HFFc6 (cell line): ENCODE data around the gene FAM53B. TPM values are rescaled to one million over a fixed set of nuclear protein-coding genes. Genes with fewer than 3 reads are reported as not detected.

Source experiments
- DNase-seq: peaks from one replicate; pipeline ENCODE4 v3.0.0-alpha.2; 2018
- H3K27ac Mint-ChIP-seq: 2 replicates; pipeline ENCODE4 v1.8.0; 2020; ENCODE audit warnings: mild to moderate bottlenecking, mixed read lengths
- H3K27me3 Mint-ChIP-seq: 2 replicates; pipeline ENCODE4 v1.8.0; 2021; ENCODE audit warnings: mild to moderate bottlenecking, moderate library complexity, mixed read lengths; ENCODE audit not compliant: insufficient read depth
- H3K36me3 Mint-ChIP-seq: 2 replicates; pipeline ENCODE4 v1.8.0; 2021; ENCODE audit warnings: low read depth, mixed read lengths
- H3K4me1 Mint-ChIP-seq: 2 replicates; pipeline ENCODE4 v1.8.0; 2020; ENCODE audit warnings: low read depth, mixed read lengths
- H3K4me3 Mint-ChIP-seq: 2 replicates; pipeline ENCODE4 v1.8.0; 2020; ENCODE audit warnings: mild to moderate bottlenecking, moderate library complexity, mixed read lengths
- H3K9me3 Mint-ChIP-seq: 2 replicates; pipeline ENCODE4 v1.8.0; 2020; ENCODE audit warnings: mild to moderate bottlenecking, mixed read lengths
- total RNA-seq, 6 experiments: library from RNA; stranded (reverse); fragmentation: NEBNext Ultra II Directional; extraction: Animal tissue kit (Norgen Biotek cat#: 25700); gene quantifications; 2 replicates in 1 of 6; 3 replicates in 5 of 6; pipeline ENCODE4 v1.2.3, GENCODE V29; 2021
- TF ChIP-seq, protein P1 (sequence below): fragments of 200-600 bp; sonication (generic); IDR thresholded peaks from 2 replicates; pipeline ENCODE4 v1.5.0; 2021; ENCODE audit warnings: antibody characterized with exemption, mild to moderate bottlenecking

The FAM53B gene
- total RNA-seq, 6 experiments from 2014 or later: 9.3 to 10.6 (median 10.4) TPM

GRCh38 chr10:124728071-124728829, 15.9 kb downstream of the FAM53B start:
- no peak for DNase-seq
- no peak overlapping the region for H3K4me3 Mint-ChIP-seq
- no peaks in the 10 kb centered on the region; the same call in none of the 2 replicates for H3K27me3 Mint-ChIP-seq
- TF ChIP-seq, protein P1, sequence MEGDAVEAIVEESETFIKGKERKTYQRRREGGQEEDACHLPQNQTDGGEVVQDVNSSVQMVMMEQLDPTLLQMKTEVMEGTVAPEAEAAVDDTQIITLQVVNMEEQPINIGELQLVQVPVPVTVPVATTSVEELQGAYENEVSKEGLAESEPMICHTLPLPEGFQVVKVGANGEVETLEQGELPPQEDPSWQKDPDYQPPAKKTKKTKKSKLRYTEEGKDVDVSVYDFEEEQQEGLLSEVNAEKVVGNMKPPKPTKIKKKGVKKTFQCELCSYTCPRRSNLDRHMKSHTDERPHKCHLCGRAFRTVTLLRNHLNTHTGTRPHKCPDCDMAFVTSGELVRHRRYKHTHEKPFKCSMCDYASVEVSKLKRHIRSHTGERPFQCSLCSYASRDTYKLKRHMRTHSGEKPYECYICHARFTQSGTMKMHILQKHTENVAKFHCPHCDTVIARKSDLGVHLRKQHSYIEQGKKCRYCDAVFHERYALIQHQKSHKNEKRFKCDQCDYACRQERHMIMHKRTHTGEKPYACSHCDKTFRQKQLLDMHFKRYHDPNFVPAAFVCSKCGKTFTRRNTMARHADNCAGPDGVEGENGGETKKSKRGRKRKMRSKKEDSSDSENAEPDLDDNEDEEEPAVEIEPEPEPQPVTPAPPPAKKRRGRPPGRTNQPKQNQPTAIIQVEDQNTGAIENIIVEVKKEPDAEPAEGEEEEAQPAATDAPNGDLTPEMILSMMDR: no peak
- no peak overlapping the region for H3K27ac Mint-ChIP-seq
- peaks cover 10% of the 10 kb centered on the region for H3K36me3 Mint-ChIP-seq
- H3K4me1 Mint-ChIP-seq: peaks cover 17% of the 10 kb centered on the region
- H3K9me3 Mint-ChIP-seq: no peaks in the 10 kb centered on the region

DNA sequence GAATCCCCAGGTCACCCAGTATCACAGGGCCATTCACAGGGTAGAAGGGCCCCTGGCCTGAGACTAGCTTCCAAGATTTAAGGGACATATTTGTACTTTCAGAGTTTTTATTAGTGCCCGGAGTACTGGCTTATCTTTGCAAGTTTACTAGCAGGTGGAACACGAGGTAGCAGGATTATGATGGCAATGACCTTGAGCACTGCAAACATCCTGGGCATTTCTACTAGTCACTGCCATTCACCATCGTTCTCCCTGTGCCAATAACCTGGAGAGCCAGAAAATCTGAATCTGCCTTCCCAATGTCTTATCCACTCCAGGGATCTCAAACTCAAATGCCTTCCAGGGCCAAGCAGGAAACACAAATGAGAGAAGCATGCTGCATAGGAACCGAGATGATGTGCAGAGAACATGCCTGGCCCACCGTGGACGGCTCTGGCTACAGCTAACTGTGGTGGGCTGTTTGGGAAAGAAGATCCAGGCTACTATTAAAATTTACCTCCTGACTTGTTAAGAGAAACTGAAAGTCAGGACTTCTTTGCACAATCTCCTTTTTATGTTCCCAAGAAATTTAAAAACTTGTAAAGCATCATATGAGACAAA, 16.7 kb downstream of the FAM53B start:
- no peak overlapping the region for H3K4me3 Mint-ChIP-seq
- H3K36me3 Mint-ChIP-seq: peaks cover 5% of the 10 kb centered on the region; the same call in 1 of the 2 replicates
- H3K9me3 Mint-ChIP-seq: no peaks in the 10 kb centered on the region
- no peak for DNase-seq
- no peaks in the 10 kb centered on the region; the same call in none of the 2 replicates for H3K27me3 Mint-ChIP-seq
- H3K4me1 Mint-ChIP-seq: peaks cover 24% of the 10 kb centered on the region
- TF ChIP-seq, protein P1: no peak
- H3K27ac Mint-ChIP-seq: no peak overlapping the region

- no peak for DNase-seq
- Mint-ChIP-seq H3K27me3 (no peaks in the 10 kb centered on the region; the same call in none of the 2 replicates), H3K9me3 (no peaks in the 10 kb centered on the region), H3K4me1 (peaks cover 24% of the 10 kb centered on the region), H3K36me3 (peaks cover 5% of the 10 kb centered on the region; the same call in 1 of the 2 replicates), H3K4me3 (no peak overlapping the region), H3K27ac (no peak overlapping the region)
- TF ChIP-seq, protein P1: no peak
Measured at GRCh38 chr10:124725791-124726190, 18.4 kb downstream of the FAM53B start.

DNA sequence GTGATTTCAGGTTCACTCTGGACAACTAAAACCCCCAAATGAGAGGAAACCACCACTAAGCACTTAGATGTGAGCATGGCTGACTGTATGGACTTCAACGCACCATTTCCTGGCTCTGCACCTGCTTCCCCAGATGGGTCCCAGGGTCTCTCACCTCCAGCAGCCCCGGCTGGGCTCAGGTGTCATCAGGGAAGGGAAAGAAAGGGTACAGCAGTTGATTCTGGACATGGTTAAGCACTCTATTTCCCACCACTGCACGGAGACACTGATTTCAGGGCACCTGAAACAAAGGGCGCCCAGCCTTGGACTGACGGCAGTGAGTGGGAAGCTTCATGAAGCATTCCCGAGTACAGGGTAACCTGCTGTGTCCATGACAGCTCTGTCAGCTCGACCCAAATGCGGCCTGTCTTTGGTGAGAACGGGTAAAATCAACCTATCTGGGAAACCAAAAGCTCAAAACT, 19.0 kb downstream of the FAM53B start:
- DNase-seq: no peak
- Mint-ChIP-seq H3K27me3 (no peaks in the 10 kb centered on the region; the same call in none of the 2 replicates), H3K36me3 (peaks cover 5% of the 10 kb centered on the region; the same call in 1 of the 2 replicates), H3K4me3 (no peak overlapping the region), H3K27ac (no peak overlapping the region), H3K4me1 (peaks cover 24% of the 10 kb centered on the region), H3K9me3 (no peaks in the 10 kb centered on the region)
- TF ChIP-seq, protein P1: no peak

- peaks cover 27% of the 10 kb centered on the region for H3K4me1 Mint-ChIP-seq
- no peak overlapping the region for H3K27ac Mint-ChIP-seq
- no peak for DNase-seq
Measured at GRCh38 chr10:124724279-124725027, 19.7 kb downstream of the FAM53B start.

More at GRCh38 chr10:124724279-124725027, 19.7 kb downstream of the FAM53B start:
- peaks cover under 1% of the 10 kb centered on the region; the same call in 1 of the 2 replicates for H3K36me3 Mint-ChIP-seq
- H3K9me3 Mint-ChIP-seq: no peaks in the 10 kb centered on the region
- TF ChIP-seq, protein P1: no peak
- no peak overlapping the region for H3K4me3 Mint-ChIP-seq
- no peaks in the 10 kb centered on the region; the same call in none of the 2 replicates for H3K27me3 Mint-ChIP-seq
